Panc1 (cell line): ENCODE measurements around the gene BABAM2.

Experiments
- CTCF ChIP-seq: fragments of 450-650 bp; IDR thresholded peaks from 2 replicates; pipeline ENCODE4 v1.5.1; 2017; ENCODE audit warnings: mild to moderate bottlenecking
- POLR2AphosphoS5 ChIP-seq: IDR thresholded peaks from 2 replicates; pipeline ENCODE4 v1.6.1; 2012; ENCODE audit warnings: mild to moderate bottlenecking, low read depth, low read length, moderate library complexity
- REST ChIP-seq, 2 experiments: IDR thresholded peaks; 2 replicates each; pipeline ENCODE4 v1.6.1; 2011 to 2012; ENCODE audit warnings: low read depth in 2 of 2, control low read depth in 1 of 2, low read length in 1 of 2, mild to moderate bottlenecking in 1 of 2, moderate library complexity in 1 of 2; ENCODE audit not compliant: insufficient read depth in 1 of 2
- SIN3A ChIP-seq: IDR thresholded peaks from 2 replicates; pipeline ENCODE4 v1.6.1; 2012; ENCODE audit warnings: low read depth, mild to moderate bottlenecking, low read length, moderate library complexity, borderline replicate concordance; ENCODE audit not compliant: insufficient read depth
- TCF7L2 ChIP-seq: IDR thresholded peaks from 2 replicates; pipeline ENCODE4 v1.6.1; 2011; ENCODE audit warnings: mild to moderate bottlenecking, low read depth, low read length, inconsistent platforms

- TF ChIP-seq REST (IDR thresholded peaks at IDR 0.05; ENCODE audit: insufficient read depth in 1 of 2, low read depth in 2 of 2, low read length in 1 of 2) (no peak), CTCF (no peak), POLR2AphosphoS5 (no peak), TCF7L2 (no peak), SIN3A (no peak)
Observed at GRCh38 chr2:28380219-28380618, 489.7 kb downstream of the BABAM2 start.
